ENCODE measurements around the gene STK4.

- TF ChIP-seq CTCF (conservative IDR thresholded peaks at IDR 0.05 in 1 of 2, IDR thresholded peaks at IDR 0.05 in 1 of 2; ENCODE audit: extremely low read depth in 1 of 2, insufficient read depth in 1 of 2, low read depth in 1 of 2, low read length in 2 of 2) (no peak), EZH2 (IDR thresholded peaks at IDR 0.05; ENCODE audit: borderline replicate concordance, low read length) (no peak)
Observed at GRCh38 chr20:45047581-45048119, 81.3 kb downstream of the STK4 start.

Measured in mammary epithelial cell (primary cell).